T-cell (primary cell): ENCODE results near the gene ARHGAP22. TPM values are rescaled to one million over a fixed set of nuclear protein-coding genes. Genes with fewer than 3 reads are reported as not detected.
A peak's percentile ranks its signal among the peaks of the same experiment; 100 is the strongest.

Experiments
- ATAC-seq, 4 experiments: fragments of 200-7000 bp in 3 of 4; fragments of 150-1000 bp in 1 of 4; cut with Tn5 transposase; replicated peaks in 1 of 4; 1 replicate in 3 of 4; 2 replicates in 1 of 4; pipeline ENCODE4 v1.10.0; 2021; ENCODE audit warnings: moderate library complexity in 3 of 4, mild to moderate bottlenecking in 2 of 4, moderate number of reproducible peaks in 1 of 4
- CTCF ChIA-PET, 2 donors: fragments of 300-600 bp; sonication (Branson Sonifier 250); formaldehyde crosslinking; loops; one replicate each; lab custom pipeline; 2022; ENCODE audit warnings: antibody characterized with exemption in 2 of 2; lab: Charles Lee
- POLR2A ChIA-PET, 2 donors: fragments of 300-600 bp; sonication (Branson Sonifier 250); formaldehyde crosslinking; loops; one replicate each; lab custom pipeline; 2022; ENCODE audit warnings: antibody characterized with exemption in 2 of 2; lab: Charles Lee
- DNase-seq, 35 experiments: peaks; one replicate each; pipeline versions ENCODE4 v3.0.0 to v3.0.0-alpha.2; 2013 to 2023
- H3K27ac ChIP-seq: one replicate; pipeline ENCODE4 v1.5.1; 2013; ENCODE audit warnings: low read length
- H3K27me3 ChIP-seq, 2 experiments: replicated peaks in 1 of 2; 1 replicate in 1 of 2; 2 replicates in 1 of 2; pipeline versions ENCODE4 v1.6.1 to v1.7.0; 2013; ENCODE audit warnings: low read length in 1 of 2, mixed read lengths in 1 of 2; ENCODE audit not compliant: control insufficient read depth in 2 of 2, insufficient read depth in 2 of 2; ENCODE audit errors: extremely low read depth in 1 of 2
- H3K36me3 ChIP-seq, 2 donors: 1 replicate in 1 of 2; 2 replicates in 1 of 2; pipeline versions ENCODE4 v1.6.1 to v1.7.0; 2013; ENCODE audit warnings: low read length in 1 of 2; ENCODE audit not compliant: control insufficient read depth in 2 of 2, insufficient read depth in 1 of 2; ENCODE audit errors: extremely low read depth in 1 of 2
- H3K4me1 ChIP-seq, 2 experiments: 1 replicate in 1 of 2; 2 replicates in 1 of 2; pipeline versions ENCODE4 v1.6.1 to v1.7.0; 2013; ENCODE audit warnings: low read length in 2 of 2, mixed read lengths in 1 of 2; ENCODE audit not compliant: insufficient read depth in 2 of 2, control insufficient read depth in 1 of 2; ENCODE audit errors: extremely low read depth in 1 of 2
- H3K4me3 ChIP-seq, 2 donors: 1 replicate in 1 of 2; 2 replicates in 1 of 2; pipeline versions ENCODE4 v1.5.1 to v1.7.0; 2013; ENCODE audit warnings: mild to moderate bottlenecking in 2 of 2, low read length in 1 of 2, moderate library complexity in 1 of 2; ENCODE audit not compliant: control insufficient read depth in 1 of 2; ENCODE audit errors: extremely low read depth in 1 of 2
- H3K9me3 ChIP-seq: 2 replicates; pipeline ENCODE4 v1.7.0; 2013
- H3K27ac Mint-ChIP-seq, 2 donors: one replicate each; pipeline ENCODE4 v1.8.0; 2020 to 2021; ENCODE audit warnings: mild to moderate bottlenecking in 2 of 2, mixed read lengths in 2 of 2
- H3K27me3 Mint-ChIP-seq, 2 donors: one replicate each; pipeline ENCODE4 v1.8.0; 2021 to 2022; ENCODE audit warnings: mixed read lengths in 2 of 2
- H3K36me3 Mint-ChIP-seq: one replicate; pipeline ENCODE4 v1.8.0; 2021; ENCODE audit warnings: mixed read lengths
- H3K4me1 Mint-ChIP-seq, 3 donors: one replicate each; pipeline ENCODE4 v1.8.0; 2020 to 2022; ENCODE audit warnings: mixed read lengths in 3 of 3, mild to moderate bottlenecking in 1 of 3
- H3K4me3 Mint-ChIP-seq, 3 donors: one replicate each; pipeline ENCODE4 v1.8.0; 2020 to 2022; ENCODE audit warnings: mild to moderate bottlenecking in 3 of 3, mixed read lengths in 3 of 3, moderate library complexity in 3 of 3
- H3K9me3 Mint-ChIP-seq, 3 donors: one replicate each; pipeline ENCODE4 v1.8.0; 2020 to 2022; ENCODE audit warnings: mixed read lengths in 3 of 3
- WGBS: methylation state at CpG from one replicate; pipeline ENCODE4 v1.1.5; 2013; ENCODE audit warnings: missing lambda C conversion rate; ENCODE audit not compliant: insufficient coverage; 5-methylcytosine and 5-hydroxymethylcytosine counted together
- total RNA-seq, 35 experiments: library from RNA in 6 of 35; stranded (reverse) in 6 of 35; fragments of 120-200 nt in 1 of 35; gene quantifications; one replicate each; pipeline versions ENCODE4 v1.2.1 to v1.2.4 and lab custom pipeline; 2013 to 2026

The ARHGAP22 gene
- total RNA-seq, 5 donors from 2014 or later (not counting 1 experiment from before 2014, with no cell fraction given) = 0.33 to 2.2 (median 0.60) TPM

- Histone ChIP-seq H3K4me3 (no peak overlapping the region), H3K36me3 (no peaks in the 10 kb centered on the region), H3K9me3 (no peaks in the 10 kb centered on the region), H3K27me3 (peaks cover 0 to 20% of the 10 kb centered on the region in 2 experiments), H3K4me1 (no peaks in the 10 kb centered on the region), H3K27ac (no peak overlapping the region)
- no peak overlapping the region for H3K4me3 Mint-ChIP-seq
- no peaks in the 10 kb centered on the region for H3K4me1 Mint-ChIP-seq
- ChIA-PET POLR2A (no interaction called here), CTCF (no interaction called here)
- whole genome bisulfite sequencing = 84% methylated on average over 3 of the region's 8 CpGs
- peaks cover 1 to 4% of the 10 kb centered on the region in 2 donors for H3K27me3 Mint-ChIP-seq
- ATAC-seq (no peak), DNase-seq (peak in 1 of 35 experiments; percentile 14)
- H3K27ac Mint-ChIP-seq = no peak overlapping the region
- no peaks in the 10 kb centered on the region for H3K9me3 Mint-ChIP-seq
- H3K36me3 Mint-ChIP-seq = no peaks in the 10 kb centered on the region
Observed at GRCh38 chr10:48506147-48506917, 98.5 kb downstream of the ARHGAP22 start.

DNA sequence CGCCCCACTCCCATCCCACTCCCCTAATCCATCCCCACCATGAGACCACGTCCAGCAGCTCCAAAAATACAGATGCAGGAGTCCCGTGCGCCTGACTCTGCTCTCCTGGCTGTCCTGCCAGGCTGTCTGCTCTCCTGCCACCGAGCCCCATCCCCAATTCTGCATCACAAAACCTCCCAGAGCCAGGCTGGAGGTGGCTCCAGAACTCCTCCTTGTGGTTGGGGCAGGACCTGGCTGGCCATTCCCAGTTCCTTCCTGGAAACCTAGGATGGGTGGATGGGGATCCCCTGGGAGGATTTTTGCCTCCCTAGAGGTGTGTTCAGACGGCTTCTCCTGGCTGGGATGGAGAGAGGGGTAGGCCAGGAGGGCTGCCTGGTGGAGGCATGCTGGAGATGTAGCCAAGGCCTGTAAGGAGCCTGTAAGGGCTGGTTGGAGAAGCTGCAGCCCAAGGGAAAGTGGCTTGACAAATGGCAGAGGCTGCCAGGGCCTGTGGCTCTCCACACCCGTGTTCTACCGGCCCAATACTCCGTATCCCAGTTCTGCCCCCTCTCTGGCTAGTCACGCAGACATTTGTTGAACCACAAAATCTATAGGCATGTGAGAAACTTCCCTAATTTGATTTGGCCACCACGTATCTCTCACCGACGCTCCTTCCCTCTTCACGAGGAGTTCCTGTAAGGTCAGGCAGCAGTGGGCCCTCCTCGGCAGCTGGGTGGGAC is 99.3 kb downstream of the ARHGAP22 start:
- WGBS = 54% methylated on average over 11 of the region's 15 CpGs
- H3K36me3 Mint-ChIP-seq = no peaks in the 10 kb centered on the region
- Histone ChIP-seq H3K36me3 (no peaks in the 10 kb centered on the region), H3K27ac (no peak overlapping the region), H3K9me3 (no peaks in the 10 kb centered on the region), H3K4me1 (no peaks in the 10 kb centered on the region), H3K27me3 (peaks cover 0 to 15% of the 10 kb centered on the region in 2 experiments), H3K4me3 (no peak overlapping the region)
- H3K4me3 Mint-ChIP-seq = no peak overlapping the region
- no peaks in the 10 kb centered on the region for H3K9me3 Mint-ChIP-seq
- no peak overlapping the region for H3K27ac Mint-ChIP-seq
- CTCF ChIA-PET = no interaction called here
- no peaks in the 10 kb centered on the region for H3K4me1 Mint-ChIP-seq
- no peak for DNase-seq
- ATAC-seq = no peak
- H3K27me3 Mint-ChIP-seq = peaks cover 0 to 3% of the 10 kb centered on the region in 2 donors
- POLR2A ChIA-PET = no interaction called here

DNA sequence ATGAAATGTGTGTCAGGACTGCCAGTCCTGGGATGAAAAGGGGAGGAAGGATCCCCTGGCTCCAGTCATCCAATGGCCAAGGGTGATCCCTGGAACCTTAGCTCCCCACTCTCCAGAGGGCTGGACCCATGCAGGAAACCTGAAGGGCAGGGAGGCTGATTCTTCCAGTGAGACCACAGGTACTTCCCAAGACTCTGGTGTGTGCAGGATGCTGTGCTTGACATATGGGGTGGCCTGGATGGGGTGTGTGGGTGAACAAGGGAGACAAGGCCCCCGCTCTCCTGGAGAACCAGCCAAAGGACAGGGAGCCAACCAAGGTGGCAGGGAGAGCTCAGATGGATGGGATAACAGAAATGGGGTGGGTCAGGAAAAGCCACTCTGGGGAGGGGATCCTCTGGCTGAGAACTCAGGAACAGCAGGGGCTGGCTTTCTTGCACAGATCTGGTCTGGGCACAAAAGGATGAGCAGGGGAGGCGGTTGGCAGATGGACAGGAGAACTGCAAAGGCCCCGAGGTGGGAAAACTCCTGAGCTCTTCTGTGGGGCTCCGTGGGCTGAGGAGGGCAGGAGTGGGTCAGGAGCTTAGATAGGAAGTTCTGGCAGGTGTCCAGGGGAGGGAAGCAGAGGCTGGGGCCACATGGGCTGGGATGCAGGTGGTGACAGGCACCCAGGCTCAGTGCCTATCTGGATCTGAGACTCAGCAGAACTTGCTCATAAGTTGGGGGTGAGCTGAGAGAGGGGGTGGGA is 100.6 kb downstream of the ARHGAP22 start:
- no peaks in the 10 kb centered on the region for H3K36me3 Mint-ChIP-seq
- no peaks in the 10 kb centered on the region for H3K9me3 Mint-ChIP-seq
- no peaks in the 10 kb centered on the region for H3K9me3 ChIP-seq
- POLR2A ChIA-PET = no interaction called here
- ATAC-seq (no peak), DNase-seq (no peak)
- H3K27me3 Mint-ChIP-seq = peaks cover 0 to 3% of the 10 kb centered on the region in 2 donors
- no peaks in the 10 kb centered on the region for H3K4me1 ChIP-seq
- WGBS = 61% methylated on average over 4 of the region's 4 CpGs
- H3K27ac Mint-ChIP-seq = no peak overlapping the region
- H3K27me3 ChIP-seq = peaks cover 0 to 15% of the 10 kb centered on the region in 2 experiments
- H3K36me3 ChIP-seq = no peaks in the 10 kb centered on the region
- CTCF ChIA-PET = no interaction called here
- H3K4me1 Mint-ChIP-seq = no peaks in the 10 kb centered on the region
- no peak overlapping the region for H3K27ac ChIP-seq
- H3K4me3 Mint-ChIP-seq = no peak overlapping the region
- H3K4me3 ChIP-seq = no peak overlapping the region

DNA sequence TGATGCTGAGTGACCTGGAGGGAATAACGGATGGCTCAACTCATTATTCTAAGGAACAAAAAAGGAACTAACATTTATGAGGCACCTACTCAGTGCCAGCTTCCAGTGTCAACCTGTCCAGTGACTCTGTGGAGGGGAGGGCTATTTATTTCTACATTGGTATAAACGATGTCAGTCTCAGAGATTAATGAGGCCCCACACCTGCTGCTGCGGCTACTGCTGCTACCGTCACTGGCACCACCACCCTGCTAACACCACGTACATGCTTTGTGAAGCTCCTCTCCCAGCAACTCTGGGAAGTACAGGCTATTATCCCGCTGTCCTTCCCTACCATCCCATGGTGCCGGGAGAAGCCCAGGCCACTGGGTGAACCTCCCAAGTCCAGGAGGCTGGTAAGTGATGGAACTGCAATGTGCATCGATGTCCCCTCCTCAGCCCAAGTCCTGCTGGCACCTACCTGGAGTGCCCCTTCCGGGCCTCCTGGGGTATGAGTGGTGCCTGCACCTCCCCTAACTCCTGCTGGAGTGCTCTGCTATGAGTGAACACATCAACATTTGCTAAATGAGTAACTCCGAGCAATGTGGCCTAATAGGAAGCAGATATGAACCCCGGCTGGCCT is 101.5 kb downstream of the ARHGAP22 start:
- no peaks in the 10 kb centered on the region for H3K36me3 Mint-ChIP-seq
- Histone ChIP-seq H3K27ac (no peak overlapping the region), H3K9me3 (no peaks in the 10 kb centered on the region), H3K4me3 (no peak overlapping the region), H3K36me3 (no peaks in the 10 kb centered on the region), H3K4me1 (no peaks in the 10 kb centered on the region), H3K27me3 (peaks cover 0 to 20% of the 10 kb centered on the region in 2 experiments)
- H3K4me1 Mint-ChIP-seq = no peaks in the 10 kb centered on the region
- 76% methylated on average over 5 of the region's 11 CpGs for WGBS
- H3K9me3 Mint-ChIP-seq = no peaks in the 10 kb centered on the region
- H3K27ac Mint-ChIP-seq = no peak overlapping the region
- H3K4me3 Mint-ChIP-seq = no peak overlapping the region
- ChIA-PET POLR2A (no interaction called here), CTCF (no interaction called here)
- no peak for ATAC-seq
- no peak for DNase-seq
- peaks cover 0 to 3% of the 10 kb centered on the region in 2 donors for H3K27me3 Mint-ChIP-seq

DNA sequence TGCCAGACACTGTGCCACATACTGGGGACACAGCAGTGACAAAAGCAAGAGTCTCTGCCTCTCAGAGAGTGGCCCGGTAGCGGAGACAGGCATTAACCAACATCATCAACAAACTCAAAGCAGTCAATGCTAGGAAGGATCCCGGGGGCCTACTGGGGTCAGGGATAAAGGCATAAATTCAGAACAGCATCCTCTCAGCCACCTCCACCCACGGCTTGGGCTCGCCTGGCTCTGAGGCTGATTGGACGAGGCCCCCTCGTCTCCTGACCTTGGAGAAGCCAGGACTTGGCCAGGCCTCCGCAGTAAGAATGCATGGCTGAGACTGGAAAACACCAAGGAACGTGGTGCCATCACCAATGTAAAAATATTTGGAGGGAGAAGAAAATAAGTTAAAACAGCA is 102.1 kb downstream of the ARHGAP22 start:
- no peaks in the 10 kb centered on the region for H3K36me3 Mint-ChIP-seq
- 77% methylated on average over 6 of the region's 9 CpGs for WGBS
- POLR2A ChIA-PET = no interaction called here

More for the DNA sequence above, 102.1 kb downstream of the ARHGAP22 start:
- Mint-ChIP-seq H3K4me3 (no peak overlapping the region), H3K4me1 (no peaks in the 10 kb centered on the region), H3K9me3 (no peaks in the 10 kb centered on the region), H3K27ac (no peak overlapping the region), H3K27me3 (peaks cover 0 to 4% of the 10 kb centered on the region in 2 donors)
- ATAC-seq (no peak), DNase-seq (no peak)
- no peak overlapping the region for H3K27ac ChIP-seq
- H3K4me3 ChIP-seq = no peak overlapping the region
- CTCF ChIA-PET = no interaction called here
- peaks cover 0 to 24% of the 10 kb centered on the region in 2 experiments for H3K27me3 ChIP-seq
- H3K36me3 ChIP-seq = no peaks in the 10 kb centered on the region
- no peaks in the 10 kb centered on the region for H3K4me1 ChIP-seq
- H3K9me3 ChIP-seq = no peaks in the 10 kb centered on the region
